Muscle of back (tissue), 11 donors: ENCODE measurements around the gene PRPF6. TPM values are rescaled to one million over a fixed set of nuclear protein-coding genes. Genes with fewer than 3 reads are reported as not detected.
"Not testable (repeated sequence)": the region's sequence is repeated elsewhere in the genome, so short reads cannot be mapped to it uniquely, and the experiment has no call there.

ENCODE experiments used
- DNase-seq, 3 donors: peaks; one replicate each; pipeline versions ENCODE4 v3.0.0 to v3.0.0-alpha.2; 2013
- polyA plus RNA-seq, 10 donors: library from polyadenylated mRNA; unstranded; fragments of 120-200 nt; gene quantifications; one replicate each; pipeline ENCODE4 v1.2.1, GENCODE V29; 2013; ENCODE audit not compliant: insufficient read length in 10 of 10

PRPF6 gene
- polyA plus RNA-seq, 10 donors, result 45.9 to 58.2 (median 52.8) TPM

GRCh38 chr20:64009811-64010387 is 29.0 kb downstream of the PRPF6 start:
- no peak for DNase-seq

GRCh38 chr20:64010711-64011237 is 29.8 kb downstream of the PRPF6 start:
- no peak for DNase-seq

- DNase-seq, result no peak
Observed at GRCh38 chr20:64011366-64011779, 30.4 kb downstream of the PRPF6 start.

GRCh38 chr20:64012385-64013154 is 31.6 kb downstream of the PRPF6 start:
- not testable (repeated sequence) for DNase-seq

- DNase-seq, result no peak
Observed at GRCh38 chr20:64015635-64016034, 34.7 kb downstream of the PRPF6 start.

GRCh38 chr20:64021124-64021975 is 40.4 kb downstream of the PRPF6 start:
- no peak for DNase-seq

GRCh38 chr20:64022671-64023360 is 41.9 kb downstream of the PRPF6 start:
- no peak for DNase-seq

- no peak for DNase-seq
Observed at GRCh38 chr20:64023361-64024140, 42.6 kb downstream of the PRPF6 start.

GRCh38 chr20:64024141-64024990 is 43.4 kb downstream of the PRPF6 start:
- DNase-seq, result no peak

GRCh38 chr20:64025101-64025825 is 44.3 kb downstream of the PRPF6 start:
- DNase-seq, result no peak

GRCh38 chr20:64025826-64026412 is 45.0 kb downstream of the PRPF6 start:
- no peak for DNase-seq

- no peak for DNase-seq
Observed at GRCh38 chr20:64027981-64028685, 47.2 kb downstream of the PRPF6 start.

- no peak for DNase-seq
Observed at GRCh38 chr20:64029293-64030117, 48.6 kb downstream of the PRPF6 start.

- DNase-seq, result no peak
Observed at GRCh38 chr20:64030371-64031134, 49.6 kb downstream of the PRPF6 start.

- DNase-seq, result no peak
Observed at GRCh38 chr20:64031822-64032314, 50.9 kb downstream of the PRPF6 start.
